Measurements from ENCODE around the gene PLK4. TPM values are rescaled to one million over a fixed set of nuclear protein-coding genes. Genes with fewer than 3 reads are reported as not detected.

PLK4 gene
- 4.8 and 8.6 TPM in 2 replicates for polyA plus RNA-seq (2011; rRNA removed)
- polyA minus RNA-seq (2011; rRNA and poly(A)+ RNA removed), result 1.4 and 4.3 TPM in 2 replicates

DNA sequence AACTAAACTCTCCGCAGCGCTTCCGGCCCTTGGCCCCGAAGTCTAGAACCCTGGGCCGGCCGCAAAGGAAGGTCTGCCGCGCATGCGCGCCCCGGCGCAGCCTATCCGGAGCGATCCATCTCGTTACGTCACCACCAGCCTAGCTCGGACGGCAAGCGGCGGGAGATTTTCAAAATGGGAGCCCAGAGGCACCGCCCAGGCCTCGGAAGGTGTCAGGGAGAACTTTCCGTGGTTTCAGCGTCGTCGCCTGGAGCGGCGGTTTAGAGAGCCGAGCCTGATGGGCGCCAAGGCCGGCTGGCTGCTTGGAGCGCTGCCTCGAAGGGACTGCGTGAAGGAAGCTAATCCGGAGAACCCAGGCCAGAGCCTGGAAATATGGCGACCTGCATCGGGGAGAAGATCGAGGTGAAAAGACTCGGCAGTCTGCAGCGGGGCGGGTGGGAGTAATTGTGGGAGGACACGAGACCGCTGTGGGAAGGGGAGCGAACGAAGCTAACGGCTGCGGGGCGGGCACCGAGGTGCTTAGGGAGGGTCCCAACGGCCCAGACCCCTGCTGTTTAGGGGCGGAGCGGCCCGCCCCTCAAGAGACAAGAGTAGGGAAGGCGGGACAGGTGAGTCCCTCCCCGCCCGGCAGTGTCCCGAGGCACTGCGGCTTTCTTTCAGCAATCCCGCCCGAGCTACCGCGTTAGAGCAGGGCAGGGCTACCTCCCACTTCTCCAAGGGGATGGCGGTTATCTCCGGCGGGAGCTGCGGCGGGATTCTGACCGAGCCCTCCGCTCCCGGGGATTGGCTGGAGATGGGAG is at the start of gene PLK4:
Gene PLK4, plus strand, starts transcription at position 131 of the 800 bp plus-strand sequence. Its CDS starts 242 bp downstream, at position 373.
- Histone ChIP-seq H3K27ac (ENCODE audit: low read depth, low read length) (peak within 1 kb of the TSS; percentile 49), H3K4me3 (ENCODE audit: low read depth, low read length) (peak within 1 kb of the TSS; percentile 84), H3K27me3 (ENCODE audit: control insufficient read depth, insufficient read depth, low read length) (no peaks in the 10 kb centered on the region), H3K9me3 (ENCODE audit: control insufficient read depth, insufficient read depth, low read length) (no peaks in the 10 kb centered on the region)
- TF ChIP-seq, protein P1, sequence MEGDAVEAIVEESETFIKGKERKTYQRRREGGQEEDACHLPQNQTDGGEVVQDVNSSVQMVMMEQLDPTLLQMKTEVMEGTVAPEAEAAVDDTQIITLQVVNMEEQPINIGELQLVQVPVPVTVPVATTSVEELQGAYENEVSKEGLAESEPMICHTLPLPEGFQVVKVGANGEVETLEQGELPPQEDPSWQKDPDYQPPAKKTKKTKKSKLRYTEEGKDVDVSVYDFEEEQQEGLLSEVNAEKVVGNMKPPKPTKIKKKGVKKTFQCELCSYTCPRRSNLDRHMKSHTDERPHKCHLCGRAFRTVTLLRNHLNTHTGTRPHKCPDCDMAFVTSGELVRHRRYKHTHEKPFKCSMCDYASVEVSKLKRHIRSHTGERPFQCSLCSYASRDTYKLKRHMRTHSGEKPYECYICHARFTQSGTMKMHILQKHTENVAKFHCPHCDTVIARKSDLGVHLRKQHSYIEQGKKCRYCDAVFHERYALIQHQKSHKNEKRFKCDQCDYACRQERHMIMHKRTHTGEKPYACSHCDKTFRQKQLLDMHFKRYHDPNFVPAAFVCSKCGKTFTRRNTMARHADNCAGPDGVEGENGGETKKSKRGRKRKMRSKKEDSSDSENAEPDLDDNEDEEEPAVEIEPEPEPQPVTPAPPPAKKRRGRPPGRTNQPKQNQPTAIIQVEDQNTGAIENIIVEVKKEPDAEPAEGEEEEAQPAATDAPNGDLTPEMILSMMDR (IDR thresholded peaks at IDR 0.05; ENCODE audit: low read depth, low read length), result no peak
- DNase-seq (ENCODE audit: low read depth, low spot score), result peak; percentile 86
- POLR2A ChIA-PET, result interaction anchor here (0.5 to 1.0 kb wide), 5 partner anchors 84 to 473 kb away, joined by 3 read pairs; partner anchors contain the start of genes ABHD18, HSPA4L, LARP1B and MFSD8
- CTCF ChIA-PET, result no interaction called here

DNA sequence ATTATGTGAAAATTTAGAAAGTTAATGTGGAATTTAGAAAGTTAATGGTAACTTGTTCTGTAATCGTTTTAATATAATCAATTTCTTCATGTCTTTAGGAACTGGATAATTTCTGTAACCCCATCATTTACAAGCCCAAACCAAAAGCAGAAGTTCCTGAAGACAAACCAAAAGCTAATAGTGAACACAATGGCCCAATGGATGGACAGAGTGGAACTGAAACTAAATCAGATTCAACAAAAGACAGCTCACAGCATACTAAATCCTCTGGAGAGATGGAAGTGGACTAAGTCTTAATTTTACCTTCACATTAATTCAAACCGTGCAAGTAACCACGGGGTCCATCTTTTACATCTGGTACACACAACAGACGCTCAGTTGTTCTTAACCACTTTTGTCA is 48.1 kb upstream of the PLK4 start:
- no peak overlapping the region for H3K27ac ChIP-seq (ENCODE audit: low read depth, low read length)
- TF ChIP-seq, protein P1 (IDR thresholded peaks at IDR 0.05; ENCODE audit: low read depth, low read length), result no peak
- ChIA-PET POLR2A (no interaction called here), CTCF (no interaction called here)
- no peaks in the 10 kb centered on the region for H3K27me3 ChIP-seq (ENCODE audit: control insufficient read depth, insufficient read depth, low read length)
- no peak for DNase-seq (ENCODE audit: low read depth, low spot score)
- H3K4me3 ChIP-seq (ENCODE audit: low read depth, low read length), result no peak overlapping the region
- H3K9me3 ChIP-seq (ENCODE audit: control insufficient read depth, insufficient read depth, low read length), result no peaks in the 10 kb centered on the region

DNA sequence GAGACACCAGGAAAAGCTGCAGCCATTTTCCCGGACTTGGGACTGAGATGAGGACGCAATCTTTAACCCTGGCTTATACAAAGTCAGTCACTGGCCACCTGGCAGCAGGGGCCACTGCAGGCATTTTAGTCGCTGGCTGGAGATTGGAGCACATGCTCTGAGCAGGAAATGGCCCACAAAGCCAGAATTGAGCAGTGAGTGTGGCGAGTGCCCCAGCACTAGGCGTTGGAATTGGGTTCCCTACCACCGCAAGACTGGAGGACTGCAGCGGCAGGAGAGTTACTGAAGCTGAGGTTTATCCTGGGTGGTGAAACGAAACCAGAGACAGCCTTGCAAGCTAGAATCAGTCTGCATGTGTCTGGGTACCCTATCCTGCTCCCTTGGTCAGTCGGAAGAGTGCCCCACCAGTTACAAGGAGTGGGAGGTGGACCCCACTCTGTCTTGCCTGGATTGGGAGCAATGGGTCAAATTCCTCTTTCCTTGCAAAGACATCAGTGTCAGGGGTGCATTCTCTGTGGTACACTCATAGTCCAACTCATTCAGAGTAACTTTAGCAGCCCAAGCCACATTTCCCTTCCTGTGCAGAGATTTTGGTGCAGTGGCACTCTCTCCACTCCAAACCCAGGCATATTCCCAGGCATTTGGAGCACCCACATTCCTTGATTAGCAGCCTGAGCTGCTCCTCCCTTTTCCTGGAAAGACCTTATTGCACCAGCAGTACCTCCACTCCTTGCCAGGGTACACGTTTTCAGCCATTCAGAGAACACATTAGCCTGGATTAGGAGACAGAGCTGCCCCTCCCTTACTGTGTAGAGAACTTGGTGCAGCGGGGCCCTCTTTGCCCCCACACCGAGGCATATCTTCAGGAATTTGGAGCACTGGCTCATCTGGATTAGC is 36.7 kb upstream of the PLK4 start:
- DNase-seq (ENCODE audit: low read depth, low spot score), result no peak
- Histone ChIP-seq H3K27me3 (ENCODE audit: control insufficient read depth, insufficient read depth, low read length) (no peaks in the 10 kb centered on the region), H3K27ac (ENCODE audit: low read depth, low read length) (no peak overlapping the region), H3K4me3 (ENCODE audit: low read depth, low read length) (no peak overlapping the region), H3K9me3 (ENCODE audit: control insufficient read depth, insufficient read depth, low read length) (peaks cover 8% of the 10 kb centered on the region)
- POLR2A ChIA-PET, result no interaction called here
- CTCF ChIA-PET, result interaction anchor here (1.4 kb wide), 1 partner anchor 11 kb away, joined by 3 read pairs; no protein-coding TSS in a partner anchor
- TF ChIP-seq, protein P1 (IDR thresholded peaks at IDR 0.05; ENCODE audit: low read depth, low read length), result no peak

DNA sequence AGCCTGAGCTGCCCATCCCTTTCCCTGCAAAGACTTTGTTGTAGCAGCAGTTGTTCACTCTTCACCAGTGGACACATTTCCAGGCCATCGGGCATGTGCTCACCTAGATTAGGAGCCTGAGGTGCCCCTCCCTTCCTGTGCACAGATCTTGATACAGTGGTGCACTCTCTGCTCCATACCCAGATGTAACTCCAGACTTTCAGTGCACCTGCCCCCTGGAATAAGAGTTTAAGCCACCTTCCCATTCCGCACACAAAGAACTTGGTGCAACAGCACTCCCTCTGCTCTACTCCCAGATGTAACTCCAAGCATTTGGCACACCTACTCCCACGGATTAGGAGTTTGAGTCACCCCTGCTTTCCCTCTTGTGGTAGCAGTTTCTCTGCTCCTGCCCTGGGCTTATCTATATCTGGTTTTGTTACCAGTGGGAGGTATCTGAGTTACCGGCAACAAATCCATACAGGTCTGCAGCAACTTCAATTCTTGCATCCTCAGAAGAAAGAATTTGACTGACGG is 36.0 kb upstream of the PLK4 start:
- DNase-seq (ENCODE audit: low read depth, low spot score), result no peak
- CTCF ChIA-PET, result no interaction called here

More for the DNA sequence above, 36.0 kb upstream of the PLK4 start:
- no peaks in the 10 kb centered on the region for H3K27me3 ChIP-seq (ENCODE audit: control insufficient read depth, insufficient read depth, low read length)
- no peak overlapping the region for H3K27ac ChIP-seq (ENCODE audit: low read depth, low read length)
- TF ChIP-seq, protein P1 (IDR thresholded peaks at IDR 0.05; ENCODE audit: low read depth, low read length), result no peak
- POLR2A ChIA-PET, result no interaction called here
- H3K4me3 ChIP-seq (ENCODE audit: low read depth, low read length), result no peak overlapping the region
- peaks cover 12% of the 10 kb centered on the region for H3K9me3 ChIP-seq (ENCODE audit: control insufficient read depth, insufficient read depth, low read length)
